Mesendoderm (in vitro differentiated cells): ENCODE measurements around the gene PPP1R9A.
"Not testable (repeated sequence)": the region's sequence is repeated elsewhere in the genome, so short reads cannot be mapped to it uniquely, and the experiment has no call there.

Experiments used
- DNase-seq: peaks from one replicate; pipeline ENCODE4 v3.0.0; 2013
- H2AK5ac ChIP-seq: 2 replicates; pipeline ENCODE4 v1.6.1; 2013; ENCODE audit warnings: low read length, inconsistent platforms
- H2BK120ac ChIP-seq: 2 replicates; pipeline ENCODE4 v1.6.1; 2013; ENCODE audit warnings: low read depth, mild to moderate bottlenecking, low read length, moderate library complexity, mixed read lengths
- H2BK15ac ChIP-seq: replicated peaks from 2 replicates; pipeline ENCODE4 v1.6.1; 2013; ENCODE audit warnings: low read depth, mild to moderate bottlenecking, moderate library complexity
- H2BK5ac ChIP-seq: 2 replicates; pipeline ENCODE4 v1.6.1; 2013; ENCODE audit warnings: low read length, inconsistent platforms
- H3K18ac ChIP-seq: 2 replicates; pipeline ENCODE4 v1.6.1; 2013; ENCODE audit warnings: mild to moderate bottlenecking, low read length, mixed read lengths
- H3K23ac ChIP-seq: one replicate; pipeline ENCODE4 v1.6.1; 2013; ENCODE audit warnings: low read length
- H3K27ac ChIP-seq: 2 replicates; pipeline ENCODE4 v1.5.1; 2013; ENCODE audit warnings: low read depth, mild to moderate bottlenecking, inconsistent platforms, low read length, moderate library complexity
- H3K27me3 ChIP-seq: 2 replicates; pipeline ENCODE4 v1.6.1; 2013; ENCODE audit warnings: low read length, control low read depth, mild to moderate bottlenecking, inconsistent platforms; ENCODE audit not compliant: insufficient read depth, poor library complexity
- H3K36me3 ChIP-seq: 2 replicates; pipeline ENCODE4 v1.6.1; 2013; ENCODE audit warnings: low read length, inconsistent platforms; ENCODE audit not compliant: control insufficient read depth, insufficient read depth
- H3K4ac ChIP-seq: one replicate; pipeline ENCODE4 v1.6.1; 2013; ENCODE audit warnings: low read depth, mild to moderate bottlenecking, low read length, moderate library complexity
- H3K4me1 ChIP-seq: 2 replicates; pipeline ENCODE4 v1.6.1; 2013; ENCODE audit warnings: low read depth, low read length, inconsistent platforms; ENCODE audit not compliant: control insufficient read depth
- H3K4me2 ChIP-seq: 2 replicates; pipeline ENCODE4 v1.6.1; 2013; ENCODE audit warnings: low read length
- H3K4me3 ChIP-seq: 2 replicates; pipeline ENCODE4 v1.5.1; 2013; ENCODE audit warnings: mild to moderate bottlenecking, low read length
- H3K56ac ChIP-seq: one replicate; pipeline ENCODE4 v1.6.1; 2013; ENCODE audit warnings: low read length
- H3K79me1 ChIP-seq: 2 replicates; pipeline ENCODE4 v1.6.1; 2013; ENCODE audit warnings: low read length, inconsistent platforms
- H3K79me2 ChIP-seq: 2 replicates; pipeline ENCODE4 v1.6.1; 2013; ENCODE audit warnings: mild to moderate bottlenecking, low read length; ENCODE audit not compliant: control insufficient read depth, insufficient read depth
- H3K9ac ChIP-seq: 2 replicates; pipeline ENCODE4 v1.6.1; 2013; ENCODE audit warnings: low read length, inconsistent platforms
- H4K5ac ChIP-seq: one replicate; pipeline ENCODE4 v1.6.1; 2013; ENCODE audit warnings: low read length
- H4K8ac ChIP-seq: one replicate; pipeline ENCODE4 v1.6.1; 2013; ENCODE audit warnings: low read depth, mild to moderate bottlenecking, control low read depth, low read length, moderate library complexity
- WGBS: extraction: QIAGEN DNeasy Blood & Tissue Kit; methylation state at CpG from one replicate; pipeline ENCODE4 v1.1.7; 2013; ENCODE audit warnings: low lambda C conversion rate, missing lambda C conversion rate; ENCODE audit not compliant: insufficient coverage; ENCODE audit errors: extremely low coverage; 5-methylcytosine and 5-hydroxymethylcytosine counted together

Gene PPP1R9A

GRCh38 chr7:94999601-95000000 lies 92.2 kb downstream of the PPP1R9A start:
- WGBS = no CpG with 5 or more reads among the region's 5 CpGs
- H3K27me3 ChIP-seq = not testable (repeated sequence)

GRCh38 chr7:95001258-95001657 lies 93.9 kb downstream of the PPP1R9A start:
- Histone ChIP-seq H4K5ac (no peak overlapping the region), H4K8ac (no peak overlapping the region), H3K23ac (no peak overlapping the region), H3K4ac (no peak overlapping the region), H3K4me2 (no peak overlapping the region), H2BK5ac (no peak overlapping the region), H3K9ac (no peak overlapping the region), H3K36me3 (no peaks in the 10 kb centered on the region), H3K79me1 (no peaks in the 10 kb centered on the region), H3K27ac (no peak overlapping the region), H2BK120ac (no peak overlapping the region), H3K79me2 (no peaks in the 10 kb centered on the region), H2AK5ac (no peak overlapping the region), H2BK15ac (no peak overlapping the region), H3K4me1 (no peaks in the 10 kb centered on the region), H3K56ac (no peak overlapping the region), H3K27me3 (no peaks in the 10 kb centered on the region), H3K18ac (no peak overlapping the region), H3K4me3 (no peak overlapping the region)
- WGBS = no CpG with 5 or more reads among the region's 3 CpGs
- no peak for DNase-seq

More at GRCh38 chr7:94999601-95000000, 92.2 kb downstream of the PPP1R9A start:
- H2BK15ac ChIP-seq, H3K4me3 ChIP-seq, H3K9ac ChIP-seq, H4K5ac ChIP-seq, H3K4me1 ChIP-seq, H3K4ac ChIP-seq, H2BK5ac ChIP-seq, H2AK5ac ChIP-seq, H3K79me1 ChIP-seq, H4K8ac ChIP-seq, H2BK120ac ChIP-seq, H3K36me3 ChIP-seq, H3K23ac ChIP-seq, H3K79me2 ChIP-seq, H3K4me2 ChIP-seq, H3K27ac ChIP-seq, DNase-seq, H3K56ac ChIP-seq, H3K18ac ChIP-seq: not testable (repeated sequence)

- Histone ChIP-seq H3K4ac (no peak overlapping the region), H3K4me2 (no peak overlapping the region), H3K9ac (no peak overlapping the region), H4K8ac (no peak overlapping the region), H3K4me3 (no peak overlapping the region), H4K5ac (no peak overlapping the region), H2BK120ac (no peak overlapping the region), H2AK5ac (no peak overlapping the region), H3K27me3 (no peaks in the 10 kb centered on the region), H3K79me1 (no peaks in the 10 kb centered on the region), H3K36me3 (no peaks in the 10 kb centered on the region), H3K56ac (no peak overlapping the region), H3K4me1 (no peaks in the 10 kb centered on the region), H3K23ac (no peak overlapping the region), H3K79me2 (no peaks in the 10 kb centered on the region), H3K27ac (no peak overlapping the region), H2BK5ac (no peak overlapping the region), H3K18ac (no peak overlapping the region), H2BK15ac (no peak overlapping the region)
- no CpG with 5 or more reads among the region's 5 CpGs for WGBS
- no peak for DNase-seq
These were observed 94.6 kb downstream of the PPP1R9A start for GRCh38 chr7:95001815-95002561.

GRCh38 chr7:95002775-95003174 lies 95.4 kb downstream of the PPP1R9A start:
- Histone ChIP-seq H2BK5ac (no peak overlapping the region), H3K79me1 (no peaks in the 10 kb centered on the region), H3K79me2 (no peaks in the 10 kb centered on the region), H3K27ac (no peak overlapping the region), H3K27me3 (no peaks in the 10 kb centered on the region), H3K4me2 (no peak overlapping the region), H4K8ac (no peak overlapping the region), H2AK5ac (no peak overlapping the region), H3K23ac (no peak overlapping the region), H3K4ac (no peak overlapping the region), H3K36me3 (no peaks in the 10 kb centered on the region), H4K5ac (no peak overlapping the region), H2BK15ac (no peak overlapping the region), H3K56ac (no peak overlapping the region), H3K18ac (no peak overlapping the region), H3K9ac (no peak overlapping the region), H2BK120ac (no peak overlapping the region), H3K4me1 (no peaks in the 10 kb centered on the region), H3K4me3 (no peak overlapping the region)
- WGBS = no CpG with 5 or more reads among the region's 1 CpG
- DNase-seq = no peak

GRCh38 chr7:95004618-95005247 lies 97.3 kb downstream of the PPP1R9A start:
- no peak overlapping the region for H3K9ac ChIP-seq
- no peak overlapping the region for H2BK120ac ChIP-seq
- H3K27me3 ChIP-seq = no peaks in the 10 kb centered on the region
- H3K4ac ChIP-seq = no peak overlapping the region
- no peak for DNase-seq
- H3K4me3 ChIP-seq = no peak overlapping the region
- no peak overlapping the region for H2BK5ac ChIP-seq
- H2AK5ac ChIP-seq = no peak overlapping the region
- H4K5ac ChIP-seq = no peak overlapping the region
- H3K36me3 ChIP-seq = no peaks in the 10 kb centered on the region
- no peaks in the 10 kb centered on the region for H3K79me2 ChIP-seq
- no peak overlapping the region for H3K56ac ChIP-seq
- no CpG with 5 or more reads among the region's 6 CpGs for WGBS
- no peak overlapping the region for H4K8ac ChIP-seq
- no peaks in the 10 kb centered on the region for H3K79me1 ChIP-seq
- H3K23ac ChIP-seq = no peak overlapping the region
- H3K4me1 ChIP-seq = no peaks in the 10 kb centered on the region
- no peak overlapping the region for H3K18ac ChIP-seq
- H2BK15ac ChIP-seq = no peak overlapping the region
- no peak overlapping the region for H3K27ac ChIP-seq
- no peak overlapping the region for H3K4me2 ChIP-seq
